Measurements from ENCODE around the gene TBC1D10A. TPM values are rescaled to one million over a fixed set of nuclear protein-coding genes. Genes with fewer than 3 reads are reported as not detected.
A peak's percentile ranks its signal among the peaks of the same experiment; 100 is the strongest.

Gene TBC1D10A
- total and polyA plus RNA-seq, 9 donors = 6.2 to 11.3 (median 8.4) TPM

DNA sequence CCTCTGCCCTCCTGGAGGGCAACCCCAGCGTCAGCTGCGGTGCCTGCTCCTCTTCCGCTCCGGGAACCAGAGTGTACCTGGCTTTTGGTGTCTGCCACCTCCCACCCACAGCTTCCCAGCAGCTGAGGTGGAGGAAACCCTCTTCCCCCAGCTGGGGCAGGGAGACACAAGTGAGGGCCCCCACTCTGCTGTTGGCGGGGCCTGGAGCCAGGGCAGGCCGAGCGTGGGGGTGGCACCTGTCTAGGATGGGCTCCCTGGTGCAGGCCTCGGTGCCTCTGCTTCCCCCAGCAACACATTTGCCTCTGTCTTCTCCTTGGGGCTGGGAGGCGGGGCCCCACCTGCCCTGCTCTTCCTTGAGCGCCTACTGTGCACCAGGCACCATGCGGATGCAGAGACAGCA is 66.5 kb downstream of the TBC1D10A start:
- peaks cover 11% of the 10 kb centered on the region for H3K4me1 ChIP-seq (ENCODE audit: control insufficient read depth, insufficient read depth, low read length)

DNA sequence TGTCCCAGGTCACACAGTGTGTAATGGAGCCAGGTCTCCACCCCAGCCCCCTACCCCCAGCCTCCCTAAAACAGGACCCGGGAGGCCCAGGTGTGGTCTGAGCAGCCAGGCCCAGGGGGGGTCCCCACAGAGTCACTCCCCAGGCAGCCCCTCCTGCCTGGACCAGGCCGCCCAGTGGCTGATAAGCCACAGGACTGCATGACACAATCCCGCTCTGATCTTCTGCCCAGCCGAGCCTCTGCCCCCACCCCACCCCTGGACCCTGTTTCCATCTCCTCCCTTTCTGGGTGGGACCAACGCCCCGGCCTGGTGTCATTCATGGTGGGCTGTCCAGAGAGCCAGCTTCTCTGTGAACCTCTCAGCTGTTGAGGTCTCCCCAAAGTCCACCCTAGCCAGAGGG is 72.4 kb downstream of the TBC1D10A start:
- H3K4me1 ChIP-seq (ENCODE audit: control insufficient read depth, insufficient read depth, low read length) = peaks cover 51% of the 10 kb centered on the region
- WGBS (ENCODE audit: insufficient coverage) = 66% methylated on average over 2 of the region's 6 CpGs
- no peak overlapping the region for H3K4me3 ChIP-seq (ENCODE audit: low read length)

More for the DNA sequence above, 66.5 kb downstream of the TBC1D10A start:
- no peak for DNase-seq
- no peaks in the 10 kb centered on the region for H3K36me3 ChIP-seq (ENCODE audit: control insufficient read depth, insufficient read depth, low read length)
- H3K27me3 ChIP-seq (ENCODE audit: control insufficient read depth, insufficient read depth, low read length) = peaks cover 14% of the 10 kb centered on the region
- H3K27ac ChIP-seq (ENCODE audit: low read length) = no peak overlapping the region
- no peaks in the 10 kb centered on the region for H3K9me3 ChIP-seq (replicated peaks; ENCODE audit: control insufficient read depth, low read depth, low read length)
- WGBS (ENCODE audit: insufficient coverage) = 79% methylated on average over 10 of the region's 11 CpGs
- no peak overlapping the region for H3K4me3 ChIP-seq (ENCODE audit: low read length)

DNA sequence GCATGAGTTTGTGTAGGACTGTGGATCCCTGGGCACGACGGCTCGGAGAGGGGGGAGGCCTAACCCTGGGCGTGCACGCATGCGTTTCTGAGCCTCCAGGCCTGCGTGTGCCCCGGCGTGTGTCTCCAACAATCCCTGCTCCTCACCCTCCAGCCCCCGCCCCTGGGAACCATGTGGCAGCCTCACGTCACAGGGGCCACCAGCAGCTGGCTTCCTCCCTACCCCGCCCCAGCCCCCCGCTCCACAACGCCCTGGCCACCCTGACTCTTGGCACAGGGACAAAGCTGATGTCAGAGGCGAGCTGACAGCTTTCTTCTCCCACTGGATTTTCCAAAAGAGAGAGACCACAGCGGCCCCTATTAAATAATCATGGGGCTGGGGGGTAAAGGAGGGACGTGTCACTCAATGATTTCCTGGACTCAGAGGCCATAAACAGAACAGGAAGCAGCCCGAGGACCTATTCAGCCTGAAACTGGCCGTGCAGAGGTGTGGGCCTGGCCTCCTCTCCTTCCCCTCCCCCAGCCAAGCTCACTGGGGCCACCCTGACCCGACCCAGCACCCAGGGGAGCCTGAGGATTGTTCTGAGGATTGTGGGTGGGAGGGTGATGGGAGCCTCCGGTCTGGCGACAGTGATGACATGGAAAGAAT is 73.4 kb downstream of the TBC1D10A start:
- WGBS (ENCODE audit: insufficient coverage) = 25% methylated on average over 14 of the region's 22 CpGs

More for the DNA sequence above, 72.4 kb downstream of the TBC1D10A start:
- no peaks in the 10 kb centered on the region for H3K36me3 ChIP-seq (ENCODE audit: control insufficient read depth, insufficient read depth, low read length)
- DNase-seq = no peak
- H3K9me3 ChIP-seq (replicated peaks; ENCODE audit: control insufficient read depth, low read depth, low read length) = no peaks in the 10 kb centered on the region
- peaks cover 9% of the 10 kb centered on the region for H3K27me3 ChIP-seq (ENCODE audit: control insufficient read depth, insufficient read depth, low read length)
- H3K27ac ChIP-seq (ENCODE audit: low read length) = no peak overlapping the region

DNA sequence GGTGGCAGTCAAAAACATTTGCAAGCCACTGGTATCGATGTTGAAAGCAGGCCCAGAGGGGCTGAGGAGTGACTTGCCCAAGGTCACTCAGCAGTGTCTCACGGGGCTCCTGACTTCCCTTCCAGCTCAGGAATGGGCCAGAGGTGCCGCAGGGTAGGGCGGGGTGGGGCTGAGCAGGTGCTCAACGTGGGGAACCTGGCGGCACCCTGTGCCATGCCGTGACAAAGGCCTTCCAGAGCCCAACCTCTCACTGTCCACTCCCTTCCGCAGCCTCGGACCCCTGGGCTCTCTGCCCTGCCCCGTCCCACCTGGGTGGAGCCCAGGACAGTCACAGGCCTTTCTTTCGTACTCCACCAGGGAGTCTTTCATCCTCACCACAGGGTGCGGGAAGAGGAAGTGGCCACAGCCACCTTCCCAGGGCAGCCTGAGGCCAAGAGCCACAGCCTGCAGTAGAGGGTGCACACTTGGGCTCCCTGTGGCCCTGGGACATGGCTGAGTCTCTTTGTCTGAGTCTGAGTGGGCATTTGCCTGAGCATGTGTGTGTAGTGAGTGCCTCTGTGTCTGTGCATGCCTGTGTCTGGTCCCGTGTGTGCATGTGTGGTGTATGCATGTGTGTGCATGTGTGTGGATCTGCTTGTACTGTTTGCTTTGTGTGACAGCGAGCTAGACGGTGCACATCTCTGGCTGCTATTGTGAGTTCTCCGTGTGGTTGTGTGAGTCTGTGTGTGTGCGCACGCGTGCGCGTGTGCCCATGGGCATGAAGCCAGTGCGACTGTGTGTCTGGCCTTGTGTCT is 74.1 kb downstream of the TBC1D10A start:
- 66% methylated on average over 20 of the region's 22 CpGs for WGBS (ENCODE audit: insufficient coverage)
- no peaks in the 10 kb centered on the region for H3K9me3 ChIP-seq (replicated peaks; ENCODE audit: control insufficient read depth, low read depth, low read length)
- peak overlapping the region; percentile 35 for H3K27ac ChIP-seq (ENCODE audit: low read length)
- H3K4me3 ChIP-seq (ENCODE audit: low read length) = no peak overlapping the region
- no peak for DNase-seq
- peaks cover 65% of the 10 kb centered on the region for H3K4me1 ChIP-seq (ENCODE audit: control insufficient read depth, insufficient read depth, low read length)
- H3K27me3 ChIP-seq (ENCODE audit: control insufficient read depth, insufficient read depth, low read length) = peaks cover 22% of the 10 kb centered on the region
- no peaks in the 10 kb centered on the region for H3K36me3 ChIP-seq (ENCODE audit: control insufficient read depth, insufficient read depth, low read length)

More for the DNA sequence above, 73.4 kb downstream of the TBC1D10A start:
- peak; percentile 85 for DNase-seq
- Histone ChIP-seq H3K27me3 (ENCODE audit: control insufficient read depth, insufficient read depth, low read length) (peaks cover 16% of the 10 kb centered on the region), H3K4me1 (ENCODE audit: control insufficient read depth, insufficient read depth, low read length) (peaks cover 61% of the 10 kb centered on the region), H3K36me3 (ENCODE audit: control insufficient read depth, insufficient read depth, low read length) (no peaks in the 10 kb centered on the region), H3K27ac (ENCODE audit: low read length) (peak overlapping the region; percentile 65), H3K4me3 (ENCODE audit: low read length) (no peak overlapping the region), H3K9me3 (replicated peaks; ENCODE audit: control insufficient read depth, low read depth, low read length) (no peaks in the 10 kb centered on the region)

DNA sequence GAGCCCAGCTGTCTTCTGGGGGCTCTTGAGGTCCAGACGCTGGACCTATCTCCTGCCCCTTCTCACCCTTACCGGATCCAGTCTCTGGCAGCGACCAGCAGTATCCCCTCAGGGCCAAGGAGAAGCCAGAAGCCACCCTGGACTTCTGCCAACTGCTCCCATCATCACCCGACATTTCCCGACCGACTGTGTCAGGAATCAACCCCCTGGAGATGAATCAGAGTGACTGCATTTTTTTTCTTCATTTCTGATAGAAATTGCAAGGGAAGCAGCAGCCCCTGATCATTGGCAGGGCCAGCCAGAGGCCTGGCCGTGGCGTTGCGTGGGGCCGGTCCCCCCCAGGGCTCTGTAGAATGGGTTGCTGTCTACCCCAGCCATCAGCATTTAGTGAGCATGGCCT is 75.0 kb downstream of the TBC1D10A start:
- Histone ChIP-seq H3K4me1 (ENCODE audit: control insufficient read depth, insufficient read depth, low read length) (peaks cover 72% of the 10 kb centered on the region), H3K27me3 (ENCODE audit: control insufficient read depth, insufficient read depth, low read length) (peaks cover 29% of the 10 kb centered on the region), H3K27ac (ENCODE audit: low read length) (peak overlapping the region; percentile 3), H3K9me3 (replicated peaks; ENCODE audit: control insufficient read depth, low read depth, low read length) (no peaks in the 10 kb centered on the region), H3K4me3 (ENCODE audit: low read length) (no peak overlapping the region), H3K36me3 (ENCODE audit: control insufficient read depth, insufficient read depth, low read length) (no peaks in the 10 kb centered on the region)
- DNase-seq = no peak
- WGBS (ENCODE audit: insufficient coverage) = 61% methylated on average over 7 of the region's 10 CpGs

DNA sequence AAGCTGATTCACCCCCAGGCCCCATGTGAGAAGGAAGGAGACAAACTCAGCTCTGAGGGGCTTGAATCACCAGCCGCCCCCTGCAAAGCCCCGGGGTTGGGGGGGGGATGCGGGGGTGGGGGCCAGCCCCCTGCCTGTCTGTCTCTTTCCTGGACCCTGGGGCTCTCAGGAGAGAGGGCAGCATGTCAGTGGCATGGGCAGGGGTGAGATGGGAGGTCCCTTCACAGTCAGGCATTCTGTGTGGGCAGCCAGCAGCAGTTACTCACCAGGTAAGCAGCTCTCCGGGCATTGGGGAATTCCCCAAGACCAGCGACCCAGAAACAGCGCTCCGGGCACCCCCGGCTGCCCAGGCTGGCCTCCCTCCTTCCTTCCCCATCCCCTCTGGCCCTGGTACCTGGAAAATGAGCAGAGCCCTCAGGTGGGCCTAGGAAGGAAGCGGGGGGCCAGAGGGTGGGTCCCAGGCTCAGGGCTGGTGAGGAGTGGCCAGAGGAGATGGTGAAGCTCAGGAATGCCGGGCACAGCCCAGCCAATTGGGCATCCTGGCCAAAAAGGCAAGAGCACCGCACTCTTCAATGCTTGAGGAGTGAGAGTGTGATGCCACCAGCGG is 76.0 kb downstream of the TBC1D10A start:
- H3K4me1 ChIP-seq (ENCODE audit: control insufficient read depth, insufficient read depth, low read length) = peaks cover 68% of the 10 kb centered on the region
- H3K4me3 ChIP-seq (ENCODE audit: low read length) = no peak overlapping the region
- no peaks in the 10 kb centered on the region for H3K36me3 ChIP-seq (ENCODE audit: control insufficient read depth, insufficient read depth, low read length)
- H3K27ac ChIP-seq (ENCODE audit: low read length) = no peak overlapping the region
- no peaks in the 10 kb centered on the region for H3K9me3 ChIP-seq (replicated peaks; ENCODE audit: control insufficient read depth, low read depth, low read length)
- H3K27me3 ChIP-seq (ENCODE audit: control insufficient read depth, insufficient read depth, low read length) = peaks cover 35% of the 10 kb centered on the region
- WGBS (ENCODE audit: insufficient coverage) = 76% methylated on average over 5 of the region's 12 CpGs
- DNase-seq = no peak

DNA sequence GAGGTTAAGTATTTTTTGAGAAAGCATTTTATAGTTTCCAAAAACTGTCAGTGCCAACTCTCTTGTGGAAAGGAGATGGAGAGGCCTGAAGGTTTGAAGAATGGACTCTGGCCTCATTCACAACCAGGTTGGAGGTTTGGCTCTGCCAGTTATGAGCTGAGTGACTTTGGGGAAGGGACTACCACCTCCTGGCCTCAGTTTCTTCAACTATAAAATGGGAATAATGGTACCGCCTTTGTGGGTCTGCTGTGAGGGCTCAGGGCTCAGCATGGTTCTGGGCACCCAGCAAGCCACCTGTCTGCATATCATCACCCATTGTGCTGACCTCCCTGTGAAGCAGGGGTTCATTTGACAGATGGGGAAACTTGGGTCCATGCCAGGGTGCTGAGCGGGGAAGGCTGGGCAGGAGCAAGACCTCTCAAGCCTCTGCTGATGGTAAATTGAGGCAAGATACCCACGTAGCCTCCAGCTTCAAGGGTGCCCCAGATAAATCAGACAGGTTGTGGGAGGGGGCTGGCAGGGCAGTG is 76.6 kb downstream of the TBC1D10A start:
- 50% methylated on average over 1 of the region's 3 CpGs for WGBS (ENCODE audit: insufficient coverage)
- Histone ChIP-seq H3K27ac (ENCODE audit: low read length) (no peak overlapping the region), H3K4me1 (ENCODE audit: control insufficient read depth, insufficient read depth, low read length) (peaks cover 71% of the 10 kb centered on the region), H3K27me3 (ENCODE audit: control insufficient read depth, insufficient read depth, low read length) (peaks cover 42% of the 10 kb centered on the region), H3K9me3 (replicated peaks; ENCODE audit: control insufficient read depth, low read depth, low read length) (no peaks in the 10 kb centered on the region), H3K36me3 (ENCODE audit: control insufficient read depth, insufficient read depth, low read length) (no peaks in the 10 kb centered on the region), H3K4me3 (ENCODE audit: low read length) (no peak overlapping the region)
- no peak for DNase-seq

DNA sequence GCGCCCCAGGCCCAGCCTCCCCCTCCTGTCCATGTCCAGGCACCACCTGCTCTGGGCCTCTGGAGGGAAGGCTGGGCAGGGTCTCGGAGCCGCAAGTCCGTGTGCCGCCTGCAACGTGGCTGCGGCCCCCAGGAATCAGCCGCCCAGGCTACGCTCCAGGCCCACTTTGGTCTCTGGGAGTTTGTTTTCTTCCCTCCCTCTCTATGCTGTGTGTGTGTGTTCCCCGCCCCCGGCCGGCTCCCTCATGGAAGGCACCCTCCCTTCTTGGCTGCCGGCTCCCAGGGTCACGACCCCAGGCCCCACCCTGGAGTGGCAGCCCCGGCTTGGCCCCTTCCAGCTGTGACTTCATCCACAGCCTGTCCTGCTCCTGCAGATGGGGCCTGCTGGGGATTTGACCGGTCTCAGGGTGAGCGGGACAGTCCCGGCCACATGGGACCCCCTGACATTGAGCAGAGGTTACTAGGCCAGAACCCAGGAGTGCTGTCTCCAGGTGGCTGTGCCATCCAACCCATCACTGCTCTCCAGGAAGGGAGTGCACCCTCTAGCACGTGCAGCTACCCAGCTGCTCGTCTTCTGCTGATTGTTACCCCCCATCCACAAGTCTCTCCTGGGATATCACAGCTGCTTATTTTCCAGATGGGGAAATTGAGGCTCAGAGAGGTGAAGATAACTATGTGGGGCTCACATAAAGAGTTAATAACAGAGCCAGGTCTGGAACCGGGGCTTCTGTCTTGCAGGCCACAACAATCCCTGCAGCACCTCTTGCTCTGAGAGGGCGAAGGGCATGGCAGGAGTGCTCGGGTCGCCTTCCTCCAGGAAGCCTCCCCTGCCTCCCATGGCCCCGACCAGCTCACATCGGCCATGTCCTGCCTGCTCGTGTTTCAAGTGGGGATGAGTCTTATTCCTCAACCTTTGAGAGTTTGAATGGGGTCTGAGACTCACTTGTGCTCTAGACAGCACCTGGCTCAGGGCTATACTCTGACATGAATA is 77.4 kb downstream of the TBC1D10A start:
- DNase-seq = peak; percentile 88
- peaks cover 67% of the 10 kb centered on the region for H3K4me1 ChIP-seq (ENCODE audit: control insufficient read depth, insufficient read depth, low read length)
- 26% methylated on average over 12 of the region's 27 CpGs for WGBS (ENCODE audit: insufficient coverage)
- peak overlapping the region; percentile 29 for H3K27ac ChIP-seq (ENCODE audit: low read length)
- no peak overlapping the region for H3K4me3 ChIP-seq (ENCODE audit: low read length)
- no peaks in the 10 kb centered on the region for H3K36me3 ChIP-seq (ENCODE audit: control insufficient read depth, insufficient read depth, low read length)
- no peaks in the 10 kb centered on the region for H3K9me3 ChIP-seq (replicated peaks; ENCODE audit: control insufficient read depth, low read depth, low read length)
- H3K27me3 ChIP-seq (ENCODE audit: control insufficient read depth, insufficient read depth, low read length) = peaks cover 47% of the 10 kb centered on the region

DNA sequence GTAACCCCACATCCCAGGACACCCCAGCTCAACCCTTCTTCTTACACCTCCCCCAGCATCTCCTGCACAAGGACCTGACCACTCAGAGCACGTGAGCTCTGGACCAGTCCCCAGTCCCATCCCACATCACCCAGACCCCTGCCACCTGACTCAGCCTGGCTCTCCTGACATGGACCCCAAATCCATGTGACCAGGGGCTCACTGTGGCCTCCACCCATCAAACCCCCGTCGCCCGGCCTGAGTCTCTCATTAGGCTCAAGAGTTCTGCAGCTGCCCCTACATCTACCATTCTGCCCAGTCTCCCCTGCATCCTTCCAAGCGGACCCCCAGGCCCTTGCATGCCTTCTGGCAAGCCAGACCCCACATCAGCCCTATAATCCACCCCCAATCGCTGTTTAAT is 78.3 kb downstream of the TBC1D10A start:
- no peaks in the 10 kb centered on the region for H3K9me3 ChIP-seq (replicated peaks; ENCODE audit: control insufficient read depth, low read depth, low read length)
- H3K4me1 ChIP-seq (ENCODE audit: control insufficient read depth, insufficient read depth, low read length) = peaks cover 58% of the 10 kb centered on the region
- WGBS (ENCODE audit: insufficient coverage) = 66% methylated on average over 6 of the region's 6 CpGs
- no peaks in the 10 kb centered on the region for H3K36me3 ChIP-seq (ENCODE audit: control insufficient read depth, insufficient read depth, low read length)
- no peak for DNase-seq
- peak overlapping the region; percentile 29 for H3K27ac ChIP-seq (ENCODE audit: low read length)
- peaks cover 51% of the 10 kb centered on the region for H3K27me3 ChIP-seq (ENCODE audit: control insufficient read depth, insufficient read depth, low read length)
- no peak overlapping the region for H3K4me3 ChIP-seq (ENCODE audit: low read length)

All from muscle of leg (tissue), 11 donors.